GM21825 (cell line): ENCODE measurements around the gene RNF214.

Source experiments
- ATAC-seq: cut with Tn5 transposase; IDR thresholded peaks from one replicate; pipeline ENCODE4 v1.9.1; 2021; ENCODE audit warnings: mild to moderate bottlenecking, moderate library complexity; ENCODE audit not compliant: unreplicated experiment

Gene RNF214

DNA sequence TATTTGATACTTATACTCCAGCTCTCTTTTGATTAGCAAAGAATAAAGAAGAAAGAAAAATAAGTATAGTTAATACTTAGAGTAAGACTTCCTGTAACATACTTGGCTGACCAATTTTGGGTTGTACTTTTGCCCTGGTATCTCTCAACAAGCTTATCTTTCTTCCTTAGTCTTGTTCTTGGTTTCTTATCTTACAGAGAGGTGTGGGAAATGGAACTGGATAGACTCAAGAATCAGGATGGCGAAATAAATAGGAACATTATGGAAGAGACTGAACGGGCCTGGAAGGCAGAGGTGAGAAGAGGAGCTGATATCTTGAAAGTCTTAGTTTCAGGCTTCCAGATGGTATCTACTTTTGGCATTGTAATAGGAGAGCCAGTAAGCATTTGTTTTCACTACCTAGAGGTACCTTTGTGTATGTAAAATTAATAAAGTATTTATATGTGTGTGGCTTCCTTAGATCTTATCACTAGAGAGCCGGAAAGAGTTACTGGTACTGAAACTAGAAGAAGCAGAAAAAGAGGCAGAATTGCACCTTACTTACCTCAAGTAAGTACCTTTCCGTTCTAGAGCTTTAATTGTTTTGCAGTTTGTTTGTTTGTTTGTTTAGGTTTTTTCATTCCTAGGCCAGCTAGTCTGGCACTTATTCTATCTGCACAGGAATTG, 47.4 kb downstream of the RNF214 start:
- ATAC-seq: no peak

DNA sequence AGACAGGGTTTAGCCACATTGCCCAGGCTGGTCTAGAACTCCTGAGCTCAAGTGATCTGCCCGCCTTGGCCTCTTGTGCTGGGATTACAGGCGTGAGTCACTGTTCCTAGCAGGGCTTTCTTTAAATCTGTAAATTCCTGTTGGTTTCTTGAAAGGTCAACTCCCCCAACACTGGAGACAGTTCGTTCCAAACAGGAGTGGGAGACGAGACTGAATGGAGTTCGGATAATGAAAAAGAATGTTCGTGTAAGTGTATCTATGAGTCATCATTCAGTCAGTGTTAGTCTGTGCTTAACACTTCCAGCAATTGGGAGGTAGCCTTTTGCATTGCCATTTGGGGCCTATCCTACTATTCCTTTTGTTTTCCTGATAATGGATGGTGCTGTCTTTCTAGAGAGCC, 48.7 kb downstream of the RNF214 start:
- no peak for ATAC-seq

DNA sequence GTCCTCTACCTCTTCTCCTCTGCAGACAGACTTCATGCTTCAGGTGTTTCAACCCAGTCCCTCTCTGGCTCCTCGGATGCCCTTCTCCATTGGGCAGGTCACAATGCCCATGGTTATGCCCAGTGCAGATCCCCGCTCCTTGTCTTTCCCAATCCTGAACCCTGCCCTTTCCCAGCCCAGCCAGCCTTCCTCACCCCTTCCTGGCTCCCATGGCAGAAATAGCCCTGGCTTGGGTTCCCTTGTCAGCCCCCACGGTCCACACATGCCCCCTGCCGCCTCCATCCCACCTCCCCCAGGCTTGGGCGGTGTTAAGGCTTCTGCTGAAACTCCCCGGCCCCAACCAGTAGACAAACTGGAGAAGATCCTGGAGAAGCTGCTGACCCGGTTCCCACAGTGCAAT, 49.4 kb downstream of the RNF214 start:
- no peak for ATAC-seq

DNA sequence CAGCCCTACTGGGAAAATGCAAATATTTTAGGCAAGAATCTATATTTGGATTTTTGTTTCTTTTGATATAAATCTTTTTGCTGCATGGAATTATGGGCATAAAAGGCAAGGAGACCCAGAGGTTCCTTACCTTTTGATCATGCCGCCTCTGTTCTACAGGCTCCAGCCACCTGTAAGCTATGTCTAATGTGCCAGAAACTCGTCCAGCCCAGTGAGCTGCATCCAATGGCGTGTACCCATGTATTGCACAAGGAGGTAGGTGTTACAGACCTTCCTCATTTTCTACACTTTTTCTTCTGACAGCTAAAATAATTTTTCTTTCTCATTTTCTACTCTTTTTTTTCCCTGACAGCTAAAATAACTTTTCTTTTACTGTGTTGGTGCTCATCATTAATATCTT, 50.5 kb downstream of the RNF214 start:
- ATAC-seq: no peak

DNA sequence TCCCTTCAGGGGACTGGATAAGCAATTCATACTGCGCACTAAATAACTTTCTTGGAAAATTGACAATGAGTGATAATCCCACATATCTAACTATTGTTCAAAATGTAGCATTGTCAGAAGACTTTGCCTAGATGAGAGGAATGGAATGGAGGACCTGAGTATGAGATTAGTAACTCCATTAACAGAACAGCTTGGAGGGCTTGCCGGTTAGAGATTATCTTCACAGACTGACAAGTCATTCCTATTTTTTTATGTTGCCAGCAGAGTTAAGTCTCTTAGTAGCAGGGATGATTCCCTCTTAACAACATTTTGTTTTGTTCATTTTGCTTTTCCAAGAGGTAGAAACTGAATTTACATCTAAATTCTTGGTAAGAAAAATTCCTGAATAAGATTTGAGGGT, 51.6 kb downstream of the RNF214 start:
- ATAC-seq: no peak

DNA sequence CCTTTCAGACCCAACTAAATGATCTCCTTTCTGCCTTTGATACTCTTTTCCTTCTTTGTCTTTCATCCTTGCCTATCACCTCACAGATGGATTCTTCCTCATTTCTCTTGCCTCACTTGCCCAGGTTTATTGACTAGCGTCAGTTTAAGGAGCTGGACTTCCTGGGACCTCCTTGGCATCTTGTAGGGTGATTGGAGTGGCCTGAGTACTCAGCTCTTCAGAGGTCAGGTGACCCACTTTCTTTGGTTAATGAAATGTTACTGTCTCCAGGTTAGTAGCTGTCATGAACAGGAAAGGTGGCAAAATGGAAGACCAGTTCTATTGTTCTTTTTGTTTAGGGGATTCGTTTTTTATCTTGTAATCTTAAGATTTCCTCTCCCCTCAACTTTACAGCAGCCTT, 54.1 kb downstream of the RNF214 start:
- no peak for ATAC-seq

DNA sequence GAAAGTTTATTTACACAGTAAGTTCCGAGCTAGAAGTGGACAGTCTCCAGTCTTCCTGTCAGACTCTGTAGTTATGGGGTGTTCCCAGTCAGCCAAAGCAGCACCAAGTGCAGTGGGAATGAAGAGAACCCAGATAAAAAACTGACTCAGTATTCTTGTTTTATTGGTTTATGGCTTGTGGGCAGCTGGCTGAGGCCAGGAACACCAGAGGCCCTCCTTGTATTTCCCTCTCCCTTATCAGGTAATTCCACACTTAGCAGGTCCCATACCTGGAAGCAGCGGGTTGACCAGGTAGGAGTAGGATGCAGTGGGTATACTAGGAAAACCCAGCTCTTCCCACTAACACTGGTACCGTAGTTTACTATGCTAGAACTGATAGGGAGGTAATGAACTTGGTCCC, 55.2 kb downstream of the RNF214 start:
- ATAC-seq: no peak

DNA sequence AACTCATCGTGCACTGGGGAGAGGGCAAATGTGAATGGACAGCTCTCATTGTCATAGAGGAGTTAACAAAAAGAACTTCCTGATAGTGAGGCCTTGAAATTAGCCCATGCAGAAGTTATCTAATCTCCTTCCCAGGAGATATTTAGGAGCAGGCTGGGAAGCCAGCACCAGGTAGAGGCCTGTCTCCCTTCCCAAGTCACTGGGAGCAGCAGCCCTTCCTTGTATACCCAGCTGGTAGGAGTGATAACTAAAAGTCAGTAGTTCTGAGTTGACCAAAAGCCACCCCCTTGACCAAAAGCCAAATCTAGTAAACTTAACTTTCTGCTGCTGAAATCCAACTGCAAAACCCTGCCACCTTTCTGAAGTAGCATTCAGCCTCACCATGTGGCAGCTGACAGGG, 57.3 kb downstream of the RNF214 start:
- ATAC-seq: no peak

DNA sequence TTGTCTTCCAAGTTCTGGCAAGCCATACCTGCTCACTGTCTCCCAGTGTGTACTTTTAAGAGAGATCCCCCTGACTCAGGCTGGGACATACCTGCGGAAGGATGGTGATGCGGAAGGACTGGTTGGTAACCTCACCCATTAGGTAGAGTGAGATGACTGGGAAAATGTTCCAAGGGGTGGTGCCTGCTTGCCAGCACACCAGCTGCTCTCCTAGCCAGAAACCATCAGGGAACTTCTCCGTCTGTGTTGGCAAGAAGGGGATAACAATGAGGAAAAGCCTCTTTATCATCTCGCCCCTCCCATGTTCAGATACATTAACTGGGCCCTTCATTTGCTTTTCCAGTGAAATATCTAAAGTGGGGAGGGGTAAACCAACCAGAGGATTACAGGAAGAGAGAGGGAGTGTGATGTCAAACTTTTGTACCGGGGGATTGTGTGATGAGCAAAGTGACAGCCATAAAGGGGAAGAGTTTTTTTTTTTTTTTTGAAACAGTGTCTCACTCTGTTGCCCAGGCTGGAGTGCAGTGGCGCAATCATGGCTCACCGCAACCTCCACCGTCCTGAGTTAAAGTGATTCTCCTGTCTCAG, 58.4 kb downstream of the RNF214 start, which contains the start of gene BACE1-AS:
Gene BACE1-AS (plus strand): TSS at position 538 of the 588 bp plus-strand sequence.
- no peak for ATAC-seq

DNA sequence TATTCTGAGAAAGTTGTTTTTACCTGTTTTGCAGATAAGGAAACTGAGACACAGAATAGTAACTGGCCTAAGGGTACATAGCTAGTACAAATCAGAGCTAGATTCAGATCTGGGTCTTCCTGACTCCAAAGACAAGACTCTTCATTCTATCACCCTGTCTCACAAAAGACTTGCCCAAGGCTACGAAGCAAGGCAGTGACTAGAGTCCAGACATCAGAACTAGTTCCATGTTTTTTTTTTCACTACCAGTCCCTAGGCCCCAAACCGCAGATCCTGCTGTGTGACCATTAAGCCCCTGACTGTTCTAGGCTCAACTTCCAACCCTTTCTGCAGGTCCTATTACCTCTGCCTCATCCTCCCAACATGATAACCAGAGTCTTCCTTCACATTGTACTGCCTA, 60.1 kb downstream of the RNF214 start:
- ATAC-seq: no peak

DNA sequence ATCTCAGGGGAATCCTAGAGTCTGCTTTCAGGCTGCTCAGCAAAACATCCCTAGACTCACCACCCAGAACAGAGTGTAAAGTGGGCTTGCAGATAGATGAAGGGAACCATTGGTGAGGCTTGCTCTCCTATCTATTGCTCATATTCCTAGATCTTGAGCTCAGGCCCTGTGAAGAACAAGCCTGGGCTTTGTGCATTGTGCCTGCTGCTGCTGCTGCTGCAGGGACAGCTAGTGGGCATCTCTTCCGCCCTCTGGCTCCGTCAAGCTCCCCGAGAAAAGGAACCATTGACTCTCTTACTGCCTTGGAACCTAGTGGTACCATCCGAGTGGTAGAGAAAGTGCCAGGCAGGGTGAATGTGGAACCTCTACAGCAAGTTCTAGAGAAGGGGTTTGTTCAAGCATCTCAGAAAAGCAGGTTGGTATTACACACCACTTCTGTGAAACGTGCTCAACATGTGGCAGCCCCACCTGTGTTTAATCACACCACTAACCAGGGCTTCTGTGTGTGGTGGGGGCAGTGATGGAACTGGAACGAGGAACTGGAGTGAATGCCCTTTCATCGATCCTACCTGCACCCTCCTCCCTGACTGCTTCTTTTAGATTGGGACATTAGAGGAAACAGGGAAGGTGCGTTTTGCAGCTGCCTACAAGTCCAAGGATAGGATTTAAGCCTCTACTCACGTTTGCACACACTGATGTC, 63.1 kb downstream of the RNF214 start:
- no peak for ATAC-seq

DNA sequence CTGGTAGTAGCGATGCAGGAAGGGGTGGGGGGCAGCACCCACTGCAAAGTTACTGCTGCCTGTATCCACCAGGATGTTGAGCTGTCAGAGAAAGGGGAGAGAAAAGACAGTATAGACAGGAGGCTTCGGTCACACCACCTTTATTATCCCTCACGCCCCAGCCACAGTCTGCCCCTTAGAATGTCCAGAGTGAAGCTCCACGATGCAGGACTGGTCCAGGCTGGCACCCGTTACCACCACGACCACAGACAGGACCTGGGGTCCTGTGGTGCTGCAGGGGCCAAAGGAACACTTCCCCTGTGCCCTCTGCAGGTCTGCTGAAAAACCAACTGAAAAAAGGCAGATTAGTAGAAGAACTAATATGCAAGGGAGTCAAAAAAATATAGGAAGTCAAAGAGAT, 64.4 kb downstream of the RNF214 start:
- ATAC-seq: no peak

DNA sequence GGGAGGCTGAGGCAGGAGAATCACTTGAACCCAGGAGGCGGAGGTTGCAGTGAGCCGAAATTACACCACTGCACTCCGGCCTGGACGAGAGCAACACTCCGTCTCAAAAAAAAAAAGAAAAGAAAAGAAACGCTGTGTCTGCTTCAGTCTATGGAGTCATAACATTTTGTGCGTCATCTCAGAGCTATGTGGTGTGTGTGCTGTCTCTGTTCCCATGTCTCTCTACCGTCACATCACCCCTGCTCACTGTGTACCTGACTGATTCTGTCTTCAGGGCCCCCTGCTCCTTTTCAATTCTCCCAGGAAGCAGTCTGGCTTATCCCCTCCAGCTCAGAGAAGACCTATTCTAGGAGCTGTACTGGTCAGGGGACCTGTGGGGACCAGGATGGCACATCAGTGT, 65.7 kb downstream of the RNF214 start:
- ATAC-seq: no peak

DNA sequence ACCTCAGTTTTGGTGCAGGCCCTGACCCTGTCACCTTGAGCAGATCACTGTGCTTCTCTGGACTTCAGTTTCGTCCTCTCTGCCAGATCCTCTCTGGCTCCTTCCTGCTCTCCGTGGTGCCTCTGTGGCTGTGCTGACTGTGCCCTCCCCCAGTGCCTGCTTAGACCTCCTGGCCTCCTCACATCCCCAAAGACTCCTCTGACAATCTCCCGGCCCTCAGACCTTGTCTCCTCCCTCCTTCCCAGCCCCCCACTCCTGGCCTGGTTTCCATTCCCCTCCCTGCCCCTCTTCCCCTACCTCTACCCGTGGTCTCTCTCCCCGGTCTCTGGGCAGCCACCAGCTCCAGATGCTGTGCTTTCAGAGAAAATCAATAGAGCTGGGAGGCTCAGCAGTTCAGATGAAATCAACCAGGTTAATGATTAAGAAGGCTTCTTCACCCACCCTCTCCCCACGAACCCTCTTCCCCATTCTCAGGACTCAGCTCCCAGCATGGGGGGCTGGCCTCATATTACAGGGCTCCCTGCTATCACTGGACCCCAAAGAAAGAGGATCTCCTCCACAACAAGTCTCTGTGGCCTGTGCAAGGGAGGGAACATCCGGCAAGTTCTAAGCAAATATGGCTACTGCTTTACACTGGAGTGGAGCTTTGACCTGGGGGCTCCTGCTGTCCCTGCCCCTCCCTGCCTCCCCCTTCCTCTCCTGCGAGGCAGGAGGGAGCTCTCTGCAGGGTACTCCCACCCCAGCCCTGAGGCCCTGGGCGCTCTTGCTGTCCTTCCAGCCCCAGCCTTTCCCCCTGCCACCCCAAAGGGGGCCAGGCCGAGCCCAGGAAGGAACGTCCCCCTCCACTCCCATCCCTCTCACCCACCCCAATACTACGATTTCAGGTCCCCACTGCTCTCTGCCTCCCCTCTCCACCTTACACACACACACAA, 67.1 kb downstream of the RNF214 start:
- no peak for ATAC-seq

DNA sequence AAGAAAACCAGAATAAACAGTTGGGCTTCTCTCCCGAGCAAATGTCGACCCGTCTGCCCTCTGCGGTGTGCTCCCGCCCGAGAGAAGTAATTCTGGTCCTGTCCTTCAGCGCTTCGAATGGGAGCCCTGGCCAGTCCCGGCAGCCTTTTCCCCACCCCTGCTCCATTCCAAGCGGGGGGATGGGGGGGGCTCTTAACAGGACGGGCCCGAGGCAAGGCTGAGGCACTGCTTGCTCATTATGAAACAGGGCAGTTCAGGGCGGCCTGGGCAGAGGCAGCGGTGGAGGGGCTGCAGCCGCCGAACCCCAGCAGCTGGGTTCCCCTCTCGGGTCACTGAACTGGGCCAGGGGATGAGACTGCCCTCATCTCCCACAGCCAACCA, 67.8 kb downstream of the RNF214 start:
- no peak for ATAC-seq

DNA sequence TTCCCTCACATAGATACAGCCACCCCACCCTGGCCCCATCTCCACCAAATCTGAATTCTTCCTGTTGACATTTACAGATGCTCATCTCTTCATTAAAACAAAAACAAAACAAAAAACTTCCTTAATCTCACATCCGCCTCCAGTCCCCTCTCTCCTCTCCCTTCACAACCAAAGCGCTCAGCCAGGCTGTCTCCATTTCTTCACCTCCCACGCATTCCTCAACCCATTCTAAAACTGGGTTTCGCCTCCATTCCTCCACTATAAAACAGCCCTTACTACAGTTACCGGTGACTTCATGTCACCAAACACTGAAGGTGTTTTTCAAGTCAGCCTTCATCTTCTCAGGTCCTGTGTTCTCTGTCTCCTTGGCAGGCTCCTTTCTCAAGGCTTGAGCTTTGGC, 68.3 kb downstream of the RNF214 start:
- no peak for ATAC-seq

DNA sequence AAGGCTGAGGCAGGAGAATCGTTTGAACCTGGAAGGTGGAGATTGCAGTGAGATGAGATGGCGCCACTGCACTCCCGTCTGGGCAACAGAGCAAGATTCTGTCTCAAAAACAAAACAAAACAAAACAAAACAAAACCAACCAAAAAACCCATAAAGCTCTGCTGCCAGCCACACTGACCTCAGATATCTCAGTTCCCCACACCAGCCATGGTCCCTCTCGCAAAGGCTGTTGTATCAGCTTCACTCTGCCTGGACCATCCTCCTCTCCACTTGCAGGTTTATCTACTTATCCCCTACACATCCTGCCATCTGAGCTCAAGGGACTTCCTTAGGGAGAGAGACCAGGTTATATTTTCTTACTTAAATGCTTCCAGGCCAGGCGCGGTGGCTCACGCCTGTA, 69.8 kb downstream of the RNF214 start:
- ATAC-seq: no peak

DNA sequence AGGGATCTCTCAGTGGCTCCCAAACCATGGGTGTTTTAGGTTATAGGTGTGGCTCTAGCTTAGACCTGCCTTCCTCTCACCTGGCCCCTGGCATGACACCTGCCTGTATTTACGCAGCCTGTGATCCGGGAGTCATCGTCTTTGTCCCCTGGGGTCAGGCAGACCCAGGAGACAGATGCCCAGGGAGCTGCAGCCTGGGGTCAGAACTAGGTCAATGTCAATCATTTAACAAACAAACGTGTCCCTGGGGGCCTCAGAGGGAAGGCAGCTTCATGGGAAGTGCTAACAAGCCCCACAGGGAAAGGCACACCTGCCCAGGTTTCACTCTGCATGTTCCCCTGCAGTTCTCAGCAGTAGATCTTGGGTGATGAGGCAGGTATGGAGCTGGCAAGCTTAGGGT, 70.6 kb downstream of the RNF214 start:
- ATAC-seq: no peak

DNA sequence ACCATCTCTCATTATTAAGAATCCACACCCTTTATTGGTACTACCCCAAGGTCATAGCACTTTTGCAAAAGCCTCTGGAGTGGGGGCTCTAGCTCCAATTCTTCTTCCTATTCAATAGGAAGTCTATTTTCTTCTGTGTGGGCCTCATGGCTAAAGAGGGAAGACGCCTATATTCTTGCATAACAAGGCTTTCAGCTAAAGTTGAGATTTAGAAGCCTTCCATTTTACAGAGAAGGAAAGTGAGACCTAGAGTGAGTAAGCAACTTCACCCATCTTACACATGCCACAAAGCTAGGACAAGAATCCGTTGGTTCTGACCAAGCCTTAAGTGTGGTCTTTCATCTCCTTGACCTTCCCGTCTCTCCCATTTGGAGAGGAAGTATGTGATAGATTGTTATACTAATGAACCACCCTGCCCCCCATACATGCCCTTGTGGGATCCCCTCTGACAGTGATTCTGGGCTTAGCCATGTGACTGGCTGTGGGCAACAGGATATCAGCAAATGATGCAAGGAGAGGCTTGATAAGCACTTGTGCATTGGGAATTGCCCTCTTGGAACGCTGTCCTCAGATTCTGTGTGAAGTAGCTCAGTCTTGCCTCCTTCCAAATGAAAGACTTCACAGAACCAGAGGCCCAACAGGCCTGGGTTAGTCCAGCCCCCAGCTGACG, 71.3 kb downstream of the RNF214 start:
- no peak for ATAC-seq

DNA sequence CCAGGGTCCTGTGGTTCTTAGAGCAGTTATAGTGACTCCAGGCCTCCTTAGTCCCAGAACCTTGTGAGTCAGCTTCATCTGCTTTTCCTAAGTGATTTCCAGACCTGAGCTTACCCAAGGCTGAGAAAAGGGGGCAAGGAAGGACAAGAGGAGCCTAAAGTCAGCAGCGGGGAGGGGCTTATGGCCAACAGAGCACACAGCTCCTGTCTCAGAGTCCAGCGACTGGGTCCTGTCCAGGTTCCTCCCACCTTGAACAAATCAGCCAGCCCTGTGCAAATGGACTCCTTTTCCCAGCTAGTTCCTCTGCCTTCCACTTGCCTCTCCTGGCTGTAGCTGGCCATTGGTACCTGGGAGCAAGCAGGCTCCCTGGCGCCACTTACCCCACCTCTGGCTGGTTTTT, 72.7 kb downstream of the RNF214 start:
- ATAC-seq: no peak

DNA sequence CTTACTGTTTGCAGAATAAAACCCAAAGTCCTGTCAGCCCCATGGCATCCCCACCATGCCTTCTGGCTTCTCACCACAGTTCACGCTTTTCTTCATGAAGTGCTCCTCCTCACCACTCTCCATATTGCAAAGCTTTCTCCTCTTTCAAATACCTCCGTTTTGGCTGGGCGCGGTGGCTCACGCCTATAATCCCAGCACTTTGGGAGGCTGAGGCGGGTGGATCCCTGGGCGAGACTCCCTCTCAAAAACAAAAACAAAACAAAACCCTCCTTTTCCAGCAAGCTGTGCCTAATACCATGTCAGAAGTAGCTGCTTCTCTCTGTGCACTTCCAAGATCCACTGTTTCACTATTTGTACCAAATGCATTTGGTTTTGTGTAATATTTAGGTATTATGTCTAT, 76.8 kb downstream of the RNF214 start:
- ATAC-seq: no peak
